HepG2 (cell line): Measurements from ENCODE around the gene DGKG. TPM values are rescaled to one million over a fixed set of nuclear protein-coding genes. Genes with fewer than 3 reads are reported as not detected.

Experiments
- ATAC-seq: fragments of 200-7000 bp; cut with Tn5 transposase; 3 replicates; pipeline ENCODE4 v1.9.1; 2020; ENCODE audit warnings: mild to moderate bottlenecking, moderate library complexity
- BruUV-seq: library from RNA; stranded (reverse); fragments of 400-500 nt; replicated peaks from 2 replicates; lab custom pipeline; 2021; lab: Mats Ljungman, UMichigan
- CTCF ChIA-PET: fragments of 300-600 bp; formaldehyde crosslinking; extraction: SDS; loops from one replicate; lab custom pipeline; 2021; ENCODE audit warnings: low total read pairs, inconsistent platforms, low intra/inter-chr PET ratio; lab: Yijun Ruan, JAX
- POLR2A ChIA-PET: fragments of 350-600 bp; sonication (Branson Sonifier 250); formaldehyde crosslinking; loops from one replicate; lab custom pipeline; 2020; ENCODE audit warnings: antibody characterized with exemption, inconsistent platforms; lab: Yijun Ruan, JAX
- DNase-seq: peaks from one replicate; pipeline ENCODE4 v3.0.0-alpha.2; 2015; ENCODE audit warnings: low spot score
- FAIRE-seq: peaks from 3 replicates; lab custom pipeline; 2011; peaks lifted over from hg19 to GRCh38; lab: Jason Lieb, UNC
- H2AFZ ChIP-seq: one replicate; pipeline ENCODE4 v1.6.1; 2011; ENCODE audit warnings: low read length, inconsistent platforms
- H3K27ac ChIP-seq: fragments of 300-600 bp; 3 replicates; pipeline ENCODE4 v1.8.0; 2011; ENCODE audit warnings: mixed run types, mild to moderate bottlenecking, mixed read lengths, low read length, inconsistent platforms; ENCODE audit not compliant: insufficient read depth; ENCODE audit errors: extremely low read length
- H3K27me3 ChIP-seq, 2 experiments: fragments of 200-600 bp in 1 of 2; 2 replicates in 1 of 2; 3 replicates in 1 of 2; pipeline versions ENCODE4 v1.6.0 to v1.8.0; 2011; ENCODE audit warnings: low read length in 2 of 2, mild to moderate bottlenecking in 2 of 2, moderate library complexity in 2 of 2, inconsistent platforms in 1 of 2; ENCODE audit not compliant: insufficient read depth in 2 of 2, control insufficient read depth in 1 of 2
- H3K36me3 ChIP-seq, 2 experiments: fragments of 200-600 bp in 1 of 2; replicated peaks in 1 of 2; 2 replicates in 1 of 2; 3 replicates in 1 of 2; pipeline versions ENCODE4 v1.5.1 to v1.8.0; 2011; ENCODE audit warnings: low read length in 2 of 2, inconsistent platforms in 1 of 2; ENCODE audit not compliant: insufficient read depth in 2 of 2, control insufficient read depth in 1 of 2
- H3K4me1 ChIP-seq: 2 replicates; pipeline ENCODE4 v1.5.1; 2012; ENCODE audit warnings: low read length, inconsistent platforms; ENCODE audit not compliant: insufficient read depth
- H3K4me2 ChIP-seq: 2 replicates; pipeline ENCODE4 v1.6.0; 2011; ENCODE audit warnings: low read depth, low read length, inconsistent platforms
- H3K4me3 ChIP-seq, 3 experiments: fragments of 200-600 bp in 1 of 3; sonication (generic), shearing (Covaris generic) in 1 of 3; replicated peaks in 1 of 3; 2 replicates each; pipeline ENCODE4 v1.5.1; 2011 to 2016; ENCODE audit warnings: low read length in 3 of 3, inconsistent platforms in 2 of 3, low read depth in 2 of 3, mild to moderate bottlenecking in 2 of 3, control low read depth in 1 of 3, mixed read lengths in 1 of 3; ENCODE audit not compliant: insufficient read depth in 1 of 3
- H3K79me2 ChIP-seq: one replicate; pipeline ENCODE4 v1.6.1; 2011; ENCODE audit warnings: low read length, inconsistent platforms; ENCODE audit not compliant: insufficient read depth
- H3K9ac ChIP-seq: 2 replicates; pipeline ENCODE4 v1.6.0; 2011; ENCODE audit warnings: mild to moderate bottlenecking, low read depth, low read length, inconsistent platforms; ENCODE audit not compliant: insufficient read depth
- H3K9me3 ChIP-seq: 2 replicates; pipeline ENCODE4 v1.5.1; 2012; ENCODE audit warnings: mild to moderate bottlenecking, low read length
- H4K20me1 ChIP-seq: 2 replicates; pipeline ENCODE4 v1.6.0; 2011; ENCODE audit warnings: inconsistent platforms, mild to moderate bottlenecking, low read length, moderate library complexity; ENCODE audit not compliant: insufficient read depth
- DPF2 ChIP-seq: sonication (generic); formaldehyde crosslinking; IDR thresholded peaks from 2 replicates; pipeline ENCODE4 v1.4.0; 2020; ENCODE audit warnings: mild to moderate bottlenecking, low read depth, missing genetic modification reagents, borderline replicate concordance
- HIC2 ChIP-seq: sonication (generic); formaldehyde crosslinking; IDR thresholded peaks from 2 replicates; pipeline ENCODE4 v1.9.0; 2022; ENCODE audit warnings: low read depth, missing genetic modification reagents
- RFX1 ChIP-seq: fragments of 450-650 bp; IDR thresholded peaks from 2 replicates; pipeline ENCODE4 v1.6.1; 2017
- SMAD1 ChIP-seq: sonication (generic); formaldehyde crosslinking; IDR thresholded peaks from 2 replicates; pipeline ENCODE4 v1.4.0; 2020; ENCODE audit warnings: missing genetic modification reagents, low read depth, mild to moderate bottlenecking, borderline replicate concordance
- SP5 ChIP-seq: IDR thresholded peaks from 2 replicates; pipeline ENCODE4 v1.6.1; 2016; ENCODE audit warnings: low read depth, borderline replicate concordance
- TGIF2 ChIP-seq: IDR thresholded peaks from 2 replicates; pipeline ENCODE4 v1.6.1; 2016; ENCODE audit warnings: control low read depth, missing compliant biosample characterization
- ZNF878 ChIP-seq: sonication (generic); formaldehyde crosslinking; IDR thresholded peaks from 2 replicates; pipeline ENCODE4 v1.8.1; 2023; ENCODE audit warnings: mild to moderate bottlenecking, missing genetic modification reagents, moderate library complexity
- WGBS: methylation state at CpG from one replicate; pipeline ENCODE4 v1.1.6; 2017; ENCODE audit warnings: low lambda C conversion rate; 5-methylcytosine and 5-hydroxymethylcytosine counted together
- in situ Hi-C: cut with HindIII; loops from 2 replicates; pipeline ENCODE4 v1.10.0; 2017; ENCODE audit warnings: low pct_unique_long_range_greater_than_20kb; ENCODE audit not compliant: extremely low pct_ligation_motif_present
- intact Hi-C: fragments of 100-400 bp; cut with micrococcal nuclease; formaldehyde crosslinking; loops from one replicate; pipeline ENCODE4 v1.10.0; 2022; ENCODE audit not compliant: unreplicated experiment
- polyA plus RNA-seq, 8 experiments: library from polyadenylated mRNA; depleted of rRNA in 3 of 8; stranded (reverse) in 7 of 8; unstranded in 1 of 8; fragments of >200 nt; fragmentation: Illumina TruSeq in 4 of 8; extraction: Trizol in 4 of 8; gene quantifications; 2 replicates each; pipeline versions ENCODE4 v1.2.1 to v1.2.3, GENCODE V29; 2011 to 2016; ENCODE audit warnings: low read depth in 4 of 8, missing spikeins in 1 of 8, mixed read lengths in 1 of 8; ENCODE audit not compliant: insufficient read depth in 1 of 8
- total RNA-seq, 5 experiments: library from RNA; depleted of rRNA; stranded (reverse); fragments of >200 nt; fragmentation: Illumina TruSeq; extraction: Trizol; gene quantifications; 2 replicates each; pipeline ENCODE4 v1.2.3, GENCODE V29; 2016; ENCODE audit warnings: low read depth in 1 of 5

The DGKG gene
- total and polyA plus RNA-seq, 2 of the 13 experiments (the other 11 are each of a cell fraction or from before 2014, with no cell fraction given), result 3.8 to 6.2 TPM

- TF ChIP-seq HIC2 (CRISPR knock-in tag) (peak; percentile 60; the same call in 1 of the 2 replicates), TGIF2 (CRISPR knock-in tag) (peak; percentile 88; the same call in 1 of the 2 replicates), ZNF878 (0 out of 2 replicates have a peak, but pooled peaks have one; percentile 24), DPF2 (CRISPR knock-in tag) (no peak), SMAD1 (peak; percentile 73; the same call in 1 of the 2 replicates)
Measured at GRCh38 chr3:186241910-186242821, 119.9 kb downstream of the DGKG start (continued).

DNA sequence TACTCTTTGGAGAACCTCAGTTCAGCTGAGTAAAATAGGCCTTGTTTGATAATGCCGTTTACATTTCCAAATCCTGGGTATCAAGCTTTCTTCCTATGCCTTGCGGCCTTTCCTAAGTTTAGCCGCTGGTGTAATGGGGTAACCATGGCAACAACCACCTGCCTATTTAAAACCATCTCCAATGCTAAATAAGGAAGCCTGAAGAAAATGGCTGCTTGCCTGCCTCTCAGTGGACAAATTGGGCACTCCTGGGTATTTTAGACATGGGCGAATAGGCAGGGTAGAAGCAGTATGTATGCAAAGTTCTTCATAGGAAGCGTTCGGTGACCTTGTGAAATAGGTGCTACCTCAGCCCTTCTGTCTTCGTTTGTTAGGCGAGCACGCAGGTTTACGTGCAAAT is 122.7 kb downstream of the DGKG start:
- Histone ChIP-seq H3K9me3 (no peaks in the 10 kb centered on the region), H4K20me1 (no peaks in the 10 kb centered on the region), H3K9ac (no peak overlapping the region), H2AFZ (no peak overlapping the region), H3K36me3 (no peaks in the 10 kb centered on the region; a peak in 1 of 5 replicates)
- WGBS, result 97% methylated on average over 10 of the region's 10 CpGs
- ATAC-seq (no peak), FAIRE-seq (no peak)
- peak; percentile 47; the same call in 1 of the 2 replicates for TF ChIP-seq RFX1
- TF ChIP-seq SP5 (CRISPR knock-in tag), result no peak
- TF ChIP-seq, all 625 proteins: peak for 1
- Histone ChIP-seq H3K4me2 (no peak overlapping the region), H3K27me3 (no peaks in the 10 kb centered on the region), H3K79me2 (no peaks in the 10 kb centered on the region), H3K4me3 (no peak overlapping the region), H3K4me1 (peaks cover 19% of the 10 kb centered on the region), H3K27ac (no peak overlapping the region)
- DNase-seq, result no peak
- in situ Hi-C loops (no loop called here), intact Hi-C loops (no loop called here)
- CTCF ChIA-PET, result no interaction called here
- BruUV-seq, result no TSS peak
- POLR2A ChIA-PET, result no interaction called here
